Measurements from ENCODE around the gene CPNE8.

GRCh38 chr12:38954238-38954873, 49.0 kb upstream of the CPNE8 start:
- no peak for TF ChIP-seq CTCF (IDR thresholded peaks at IDR 0.05; ENCODE audit: borderline replicate concordance, extremely low read depth, low read length, poor library complexity, severe bottlenecking)
- no peak for TF ChIP-seq EZH2 (IDR thresholded peaks at IDR 0.05; ENCODE audit: borderline replicate concordance, low read depth, low read length, severe bottlenecking)

All from DND-41 (cell line).